GM18508 (cell line): ENCODE data around the gene TBX15.
A peak's percentile ranks its signal among the peaks of the same experiment; 100 is the strongest.

Experiments used
- ATAC-seq: cut with Tn5 transposase; IDR thresholded peaks from one replicate; pipeline ENCODE4 v1.9.1; 2021; ENCODE audit warnings: moderate number of reproducible peaks; ENCODE audit not compliant: insufficient read depth, unreplicated experiment

The TBX15 gene

GRCh38 chr1:118900643-118901440, 87.3 kb downstream of the TBX15 start:
- no peak for ATAC-seq

- no peak for ATAC-seq
Measured at GRCh38 chr1:118899340-118899739, 88.8 kb downstream of the TBX15 start.

DNA sequence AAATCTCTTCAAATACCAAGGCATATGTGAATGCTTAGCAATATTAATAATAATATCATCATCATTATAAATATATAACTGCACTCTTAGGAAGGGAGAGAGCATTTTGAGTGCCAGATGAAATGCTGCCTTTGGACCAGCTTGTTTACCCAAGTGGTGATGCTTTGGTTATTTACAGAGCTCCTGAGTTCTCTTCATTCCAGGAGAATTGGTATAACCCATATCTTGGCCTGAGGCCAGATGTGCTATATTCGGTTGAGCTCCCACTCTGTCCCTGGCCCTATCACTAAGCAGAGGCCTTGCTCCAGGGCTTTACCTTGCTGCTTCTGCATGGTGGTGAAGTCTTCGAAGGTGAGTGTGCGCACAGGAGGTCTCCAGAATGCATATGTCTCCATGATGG, 89.4 kb downstream of the TBX15 start:
- ATAC-seq, result no peak

- no peak for ATAC-seq
Measured at GRCh38 chr1:118896416-118896815, 91.7 kb downstream of the TBX15 start.

DNA sequence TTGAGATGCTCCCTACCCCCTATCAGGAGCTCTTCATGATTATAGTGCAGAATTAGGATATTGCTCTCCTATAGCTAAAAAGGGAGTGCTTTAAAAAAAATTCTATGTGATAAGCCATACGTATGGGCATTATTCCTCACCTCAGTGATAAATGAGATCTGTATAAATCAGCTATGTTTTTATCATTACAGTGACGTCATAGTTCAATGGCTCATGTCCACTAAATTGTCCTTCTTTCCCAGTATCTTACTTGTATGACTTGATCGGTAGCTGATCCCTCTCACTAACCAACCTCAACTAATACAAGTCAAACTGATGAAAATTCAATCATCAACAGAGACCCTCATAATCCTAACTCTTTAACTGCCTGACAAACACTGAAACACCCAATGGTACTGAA, 93.3 kb downstream of the TBX15 start:
- no peak for ATAC-seq

GRCh38 chr1:118890851-118891384, 97.2 kb downstream of the TBX15 start:
- ATAC-seq, result no peak

DNA sequence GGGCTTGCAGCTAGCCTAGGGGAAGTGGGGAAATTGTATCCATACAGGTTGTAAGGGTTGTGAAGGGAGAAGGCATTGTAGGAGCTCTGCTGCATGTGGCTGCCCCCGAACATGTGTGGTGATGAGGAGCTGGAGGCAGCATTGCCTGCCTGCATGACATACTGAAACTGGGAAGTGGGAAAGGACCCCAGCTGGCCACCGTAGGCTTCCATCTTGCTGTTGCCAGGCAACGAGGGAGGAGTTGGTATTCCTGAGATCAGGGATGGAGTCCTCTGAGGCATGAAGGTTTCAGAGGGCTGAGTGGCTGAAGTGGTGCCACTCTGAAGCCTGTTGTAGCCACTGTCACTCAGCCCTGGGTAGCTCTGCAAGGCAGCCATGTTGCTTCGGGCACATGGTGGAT, 103.2 kb downstream of the TBX15 start:
- no peak for ATAC-seq

DNA sequence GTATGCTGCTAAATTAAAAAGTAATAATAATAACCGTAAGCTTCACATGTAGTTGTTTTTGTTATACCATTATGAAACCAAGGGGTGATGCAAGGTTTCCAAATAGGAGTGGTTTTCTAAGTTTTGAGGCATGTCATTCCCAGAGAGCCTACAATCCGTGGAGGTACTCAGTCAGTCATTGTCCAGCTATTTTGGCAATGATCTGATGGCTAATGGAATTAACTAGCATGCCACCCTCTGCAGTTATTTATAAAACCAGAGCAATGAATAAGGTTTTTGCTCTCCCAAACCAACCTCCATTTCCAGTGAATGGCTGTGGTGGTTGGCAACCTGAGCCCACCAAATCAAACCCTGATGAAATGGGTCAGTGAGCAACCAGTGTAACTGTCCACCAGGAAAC, 106.4 kb downstream of the TBX15 start:
- no peak for ATAC-seq

- no peak for ATAC-seq
Measured at GRCh38 chr1:118878661-118879060, 109.5 kb downstream of the TBX15 start.

GRCh38 chr1:118877668-118878396, 110.3 kb downstream of the TBX15 start:
- ATAC-seq, result no peak

DNA sequence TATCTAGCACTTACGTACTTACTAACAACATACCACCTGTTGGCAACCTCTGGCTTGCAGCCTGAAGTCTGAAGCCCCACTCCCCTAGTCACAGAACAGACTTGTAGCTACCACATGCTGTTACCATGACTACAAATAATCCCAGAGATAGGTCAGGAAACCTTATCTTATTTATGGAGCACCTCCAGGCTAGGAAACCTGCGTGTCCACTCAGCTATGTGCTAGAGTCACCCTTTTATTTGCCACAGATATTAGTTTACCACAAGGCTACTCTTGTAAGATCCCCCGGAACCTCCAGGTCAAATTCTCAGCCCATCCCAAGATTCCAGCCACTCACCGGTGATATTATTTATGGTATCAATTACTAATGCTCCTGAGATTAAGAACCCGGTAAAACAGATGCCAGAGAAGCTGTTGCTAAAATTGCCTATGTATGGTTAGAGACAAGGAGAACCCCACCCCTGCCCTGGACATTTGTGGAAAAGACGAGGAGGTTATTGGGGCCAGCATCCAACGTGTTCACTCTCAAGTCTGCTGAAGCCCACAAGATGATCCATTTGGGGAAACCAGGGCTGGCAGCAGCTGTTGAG, 116.5 kb downstream of the TBX15 start:
- ATAC-seq, result no peak

GRCh38 chr1:118868387-118868786, 119.8 kb downstream of the TBX15 start:
- no peak for ATAC-seq

DNA sequence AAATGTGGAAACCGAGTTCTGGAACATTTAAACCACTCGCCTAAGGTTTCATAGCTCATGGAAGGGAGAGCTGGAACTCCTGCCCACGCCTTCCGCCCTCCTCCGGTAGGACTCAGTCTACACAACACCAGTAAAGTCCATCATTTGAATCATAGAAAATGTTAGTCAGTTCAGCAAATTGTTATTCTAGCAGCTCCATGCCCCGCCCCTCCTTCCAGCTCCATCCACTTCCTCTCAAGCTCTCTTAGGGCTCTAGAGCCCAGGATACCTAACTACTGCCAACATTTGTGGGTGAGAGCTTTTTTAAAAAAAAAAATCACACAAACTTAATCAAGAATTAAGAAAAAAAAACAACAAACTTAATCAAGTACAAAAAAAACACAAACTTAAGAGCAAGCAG, 121.8 kb downstream of the TBX15 start:
- no peak for ATAC-seq

DNA sequence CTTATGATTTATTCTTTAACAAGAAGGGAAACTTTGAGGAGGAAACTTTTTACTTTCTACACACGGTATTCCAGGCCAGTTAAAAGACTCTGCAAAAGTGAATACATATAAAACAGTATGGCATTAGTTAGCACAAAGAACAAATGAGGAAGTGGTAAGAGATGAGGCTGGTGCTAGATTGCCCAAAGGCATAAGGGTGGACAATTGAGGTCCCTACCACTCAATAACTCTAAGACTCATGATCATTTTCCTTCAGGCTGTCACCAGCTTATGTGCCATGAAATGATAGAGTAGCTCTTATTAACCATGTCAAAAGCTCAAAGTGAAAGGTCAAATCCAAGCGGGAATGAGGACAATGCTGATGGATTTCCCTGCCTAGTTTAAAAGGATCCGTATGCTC, 124.5 kb downstream of the TBX15 start:
- no peak for ATAC-seq

DNA sequence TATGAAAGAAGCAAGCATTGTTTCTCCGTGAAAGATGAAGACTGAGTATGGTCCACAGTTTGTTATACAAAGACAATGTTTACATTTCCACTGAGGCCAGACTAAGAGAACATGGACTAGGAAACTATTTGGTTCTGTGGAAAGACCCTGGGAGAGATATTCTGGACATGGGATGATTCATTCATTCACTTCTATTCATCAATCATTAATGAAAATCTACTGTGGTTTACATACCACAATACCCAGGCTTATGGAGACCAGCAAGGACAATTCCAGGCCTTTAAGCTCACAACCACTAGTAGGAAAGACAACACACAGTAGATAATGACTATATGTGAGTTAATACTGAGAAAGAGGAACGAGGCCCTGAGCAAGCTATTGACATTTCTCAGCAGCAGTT, 125.4 kb downstream of the TBX15 start:
- peak; percentile 71 for ATAC-seq

GRCh38 chr1:118861216-118861615, 126.9 kb downstream of the TBX15 start:
- no peak for ATAC-seq

DNA sequence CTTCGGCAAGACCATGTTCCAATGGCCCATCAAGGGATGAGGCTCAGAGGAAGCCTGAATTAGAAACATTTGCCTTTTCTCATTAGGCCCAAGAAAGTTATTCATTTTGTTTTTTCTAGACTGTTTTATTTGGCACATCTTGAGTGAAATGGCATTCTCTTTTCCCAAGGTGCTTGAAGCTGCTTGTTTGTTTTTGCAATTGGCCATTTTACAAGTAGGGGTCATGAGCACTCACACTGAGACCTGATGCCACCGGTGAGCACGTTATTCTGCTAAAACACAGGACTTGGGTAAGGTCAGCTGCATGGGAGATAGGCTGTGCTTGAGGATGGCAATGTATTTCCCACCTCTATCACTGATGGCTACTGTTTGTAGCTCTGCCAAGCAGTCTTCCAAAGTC, 128.1 kb downstream of the TBX15 start:
- ATAC-seq, result no peak

GRCh38 chr1:118846443-118846842, 141.7 kb downstream of the TBX15 start:
- no peak for ATAC-seq

DNA sequence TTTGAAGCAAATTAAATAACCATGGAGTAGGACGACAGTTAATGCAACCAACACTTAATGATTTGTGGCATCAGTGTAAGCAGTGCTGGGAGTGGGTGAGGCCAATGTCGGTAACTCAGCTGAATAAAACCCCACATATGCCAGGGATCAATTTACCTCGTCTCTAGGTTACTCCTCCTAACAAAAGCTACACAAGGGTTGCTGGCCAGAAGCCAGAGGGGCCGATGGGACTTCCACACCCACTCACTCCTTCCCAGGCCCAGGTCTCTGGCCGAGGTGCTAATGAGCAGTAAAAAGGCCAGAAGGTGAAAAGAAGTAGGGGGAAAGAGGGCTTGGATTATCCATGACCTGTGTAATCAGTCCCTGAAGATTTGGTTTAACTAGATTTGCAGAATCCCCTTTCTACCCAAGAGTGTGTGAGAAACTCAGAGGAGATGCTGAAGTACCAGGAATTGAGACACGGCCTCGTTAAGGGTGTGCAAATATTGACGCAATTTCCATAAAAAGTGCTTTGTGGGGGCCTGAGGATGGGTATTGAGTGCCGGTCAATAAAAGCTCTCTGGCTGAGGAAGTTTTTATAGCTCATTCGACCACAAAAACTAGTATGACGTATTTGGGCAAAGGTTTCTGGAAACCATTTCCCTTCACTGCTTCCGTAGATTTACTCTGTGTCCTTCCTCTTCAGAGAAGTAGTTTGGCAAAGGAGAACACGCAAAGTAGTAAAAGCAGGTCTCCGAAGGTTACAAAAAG, 145.5 kb downstream of the TBX15 start:
- no peak for ATAC-seq

GRCh38 chr1:118841521-118841920, 146.6 kb downstream of the TBX15 start:
- no peak for ATAC-seq
